ENCODE results near the gene ALMS1.
"Not testable (repeated sequence)": the region's sequence is repeated elsewhere in the genome, so short reads cannot be mapped to it uniquely, and the experiment has no call there.

ALMS1 gene

DNA sequence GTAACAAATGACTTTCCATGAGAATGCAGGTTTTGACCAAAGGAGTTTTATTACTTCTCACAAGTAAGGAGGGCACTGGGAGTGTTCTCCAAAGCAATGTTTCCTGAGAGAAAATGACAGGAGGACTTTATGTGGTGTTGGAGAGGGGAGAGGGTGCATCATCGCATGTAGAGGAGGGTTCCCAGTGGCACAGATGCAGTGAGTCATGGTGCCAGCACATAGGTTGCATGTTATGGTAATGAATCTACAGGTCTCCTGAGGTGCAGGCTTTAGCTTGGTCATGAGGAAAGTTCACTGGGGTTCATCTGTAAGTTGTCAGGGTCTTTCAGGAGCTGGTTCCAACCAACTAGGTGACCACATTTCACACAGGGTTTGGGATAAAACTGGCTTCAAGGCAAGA is 226.2 kb downstream of the ALMS1 start:
- Histone ChIP-seq H3K4me3 (no peak overlapping the region), H3K27ac (no peak overlapping the region)
- TF ChIP-seq, protein P1, sequence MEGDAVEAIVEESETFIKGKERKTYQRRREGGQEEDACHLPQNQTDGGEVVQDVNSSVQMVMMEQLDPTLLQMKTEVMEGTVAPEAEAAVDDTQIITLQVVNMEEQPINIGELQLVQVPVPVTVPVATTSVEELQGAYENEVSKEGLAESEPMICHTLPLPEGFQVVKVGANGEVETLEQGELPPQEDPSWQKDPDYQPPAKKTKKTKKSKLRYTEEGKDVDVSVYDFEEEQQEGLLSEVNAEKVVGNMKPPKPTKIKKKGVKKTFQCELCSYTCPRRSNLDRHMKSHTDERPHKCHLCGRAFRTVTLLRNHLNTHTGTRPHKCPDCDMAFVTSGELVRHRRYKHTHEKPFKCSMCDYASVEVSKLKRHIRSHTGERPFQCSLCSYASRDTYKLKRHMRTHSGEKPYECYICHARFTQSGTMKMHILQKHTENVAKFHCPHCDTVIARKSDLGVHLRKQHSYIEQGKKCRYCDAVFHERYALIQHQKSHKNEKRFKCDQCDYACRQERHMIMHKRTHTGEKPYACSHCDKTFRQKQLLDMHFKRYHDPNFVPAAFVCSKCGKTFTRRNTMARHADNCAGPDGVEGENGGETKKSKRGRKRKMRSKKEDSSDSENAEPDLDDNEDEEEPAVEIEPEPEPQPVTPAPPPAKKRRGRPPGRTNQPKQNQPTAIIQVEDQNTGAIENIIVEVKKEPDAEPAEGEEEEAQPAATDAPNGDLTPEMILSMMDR (IDR thresholded peaks at IDR 0.05), result no peak
- DNase-seq (ENCODE audit: low spot score), result no peak

DNA sequence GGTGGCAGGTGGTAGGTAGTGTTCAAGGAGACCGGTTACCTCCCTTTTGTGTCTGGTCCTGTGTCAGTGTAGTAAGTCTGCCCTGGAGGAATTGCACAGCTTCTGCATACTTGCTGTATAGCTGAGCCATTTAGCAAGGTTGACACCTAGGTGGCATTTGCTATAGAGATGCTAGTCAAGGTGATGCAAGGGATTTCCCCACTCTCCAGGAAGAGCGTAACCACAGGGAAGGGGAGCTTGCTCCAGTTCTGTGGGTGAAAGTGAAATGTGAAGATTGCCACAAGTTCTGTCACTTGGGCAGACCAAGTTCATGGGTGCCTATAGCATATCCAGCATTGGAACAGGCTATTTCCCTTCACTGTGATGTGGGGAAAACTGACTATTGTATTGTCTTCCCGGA is 228.5 kb downstream of the ALMS1 start:
- TF ChIP-seq, protein P1 (IDR thresholded peaks at IDR 0.05), result no peak
- DNase-seq (ENCODE audit: low spot score), result no peak
- no peak overlapping the region for H3K27ac ChIP-seq
- H3K4me3 ChIP-seq, result no peak overlapping the region

DNA sequence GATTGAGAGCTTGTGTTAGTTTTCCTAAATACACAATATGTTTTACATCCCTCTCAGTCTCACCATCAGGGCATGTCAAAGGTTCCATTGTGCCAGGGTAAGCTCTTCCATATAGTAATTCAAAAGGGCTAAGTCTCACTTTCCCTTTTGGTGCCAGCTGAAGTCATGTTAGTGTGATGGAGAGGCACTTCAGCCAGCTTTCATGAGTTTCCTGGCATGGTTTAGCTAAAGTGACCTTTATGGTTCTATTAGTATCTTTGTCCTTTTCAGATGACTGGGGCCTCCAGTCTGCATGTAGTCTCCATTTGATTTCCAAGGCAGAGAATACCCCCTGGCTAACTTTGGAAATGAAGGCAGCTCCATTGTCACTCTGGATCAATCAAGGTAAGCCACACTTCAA is 229.4 kb downstream of the ALMS1 start:
- no peak overlapping the region for H3K4me3 ChIP-seq
- no peak overlapping the region for H3K27ac ChIP-seq
- no peak for DNase-seq (ENCODE audit: low spot score)
- TF ChIP-seq, protein P1 (IDR thresholded peaks at IDR 0.05), result no peak

DNA sequence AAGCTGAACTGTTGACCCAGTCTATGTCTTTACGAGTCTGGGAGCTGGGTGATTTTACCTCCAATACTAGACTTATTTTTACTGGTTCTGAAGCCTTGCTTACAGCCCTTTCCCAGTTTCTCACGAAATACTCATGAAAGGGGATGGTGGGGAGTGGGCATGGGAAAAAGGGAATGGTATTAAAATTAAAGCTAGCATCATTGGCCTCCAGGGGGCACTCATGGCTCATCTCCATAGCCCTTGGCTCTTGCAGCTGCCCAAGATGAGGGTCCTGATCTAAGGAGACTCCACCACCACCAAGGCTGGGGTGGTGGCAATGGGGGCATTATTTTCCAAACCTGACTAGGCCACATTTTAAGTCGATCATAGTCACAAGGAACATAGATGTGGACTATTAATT is 234.3 kb downstream of the ALMS1 start:
- H3K4me3 ChIP-seq; DNase-seq (ENCODE audit: low spot score); H3K27ac ChIP-seq: not testable (repeated sequence)

DNA sequence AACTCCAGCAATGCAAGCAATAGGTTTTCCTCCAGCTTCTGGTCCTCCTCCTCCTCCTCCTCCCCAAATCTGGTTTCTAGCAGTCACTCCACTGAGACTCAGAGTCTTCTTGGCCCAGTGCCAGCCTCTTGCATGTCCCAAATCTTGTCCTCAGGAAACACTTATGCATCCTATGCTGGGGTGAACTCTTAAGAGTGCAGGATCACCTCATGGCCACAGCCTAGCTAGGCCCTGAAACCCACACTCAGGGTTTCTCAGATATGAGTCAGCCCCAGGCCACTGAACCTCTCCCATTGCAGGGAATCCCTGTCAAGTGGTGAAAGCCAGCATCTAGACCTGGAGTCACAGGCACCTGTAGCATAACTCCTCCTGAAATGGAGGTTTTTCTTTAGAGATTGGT is 238.4 kb downstream of the ALMS1 start:
- H3K27ac ChIP-seq; DNase-seq (ENCODE audit: low spot score): not testable (repeated sequence)

DNA sequence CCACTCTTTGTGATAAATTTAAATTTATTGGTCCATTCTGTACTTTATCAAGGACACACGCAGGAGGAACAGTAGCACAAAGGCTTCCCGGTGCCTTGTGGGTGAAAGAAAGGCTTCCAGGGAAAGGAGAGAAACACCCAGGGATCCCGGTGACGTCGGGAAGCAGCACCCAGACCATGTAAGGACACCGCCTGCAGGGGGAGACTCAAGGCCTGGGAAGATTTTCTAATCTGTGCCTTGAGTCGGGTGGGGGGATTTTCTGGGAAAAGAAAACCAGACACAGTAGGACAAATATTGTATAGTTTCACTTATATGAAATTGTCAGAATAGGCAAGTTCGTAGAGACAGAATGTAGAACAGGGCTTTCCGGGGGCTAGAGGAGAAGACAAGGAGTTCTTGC is 239.0 kb downstream of the ALMS1 start:
- not testable (repeated sequence) for H3K4me3 ChIP-seq; DNase-seq (ENCODE audit: low spot score); H3K27ac ChIP-seq

More for the DNA sequence above, 238.4 kb downstream of the ALMS1 start:
- not testable (repeated sequence) for H3K4me3 ChIP-seq

DNA sequence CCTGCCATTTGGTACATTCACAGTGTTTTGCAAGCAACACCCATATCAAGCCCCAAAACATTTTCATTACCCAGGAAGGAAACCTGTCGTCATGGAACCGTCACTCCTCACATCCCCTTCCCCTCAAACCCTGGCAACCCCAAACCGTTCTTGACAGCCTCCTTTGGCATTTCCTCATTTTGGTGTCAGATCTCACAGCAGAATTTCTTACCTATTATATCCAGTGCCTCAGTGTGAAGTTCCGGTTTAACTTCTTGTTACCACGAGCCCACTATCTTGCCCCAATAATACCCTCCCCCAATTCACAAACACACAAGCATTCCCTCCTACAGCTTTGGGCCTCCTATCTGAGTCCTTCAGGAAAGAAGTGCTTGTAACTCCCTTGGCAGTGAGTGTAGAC is 240.6 kb downstream of the ALMS1 start:
- H3K4me3 ChIP-seq; H3K27ac ChIP-seq; DNase-seq (ENCODE audit: low spot score): not testable (repeated sequence)

DNA sequence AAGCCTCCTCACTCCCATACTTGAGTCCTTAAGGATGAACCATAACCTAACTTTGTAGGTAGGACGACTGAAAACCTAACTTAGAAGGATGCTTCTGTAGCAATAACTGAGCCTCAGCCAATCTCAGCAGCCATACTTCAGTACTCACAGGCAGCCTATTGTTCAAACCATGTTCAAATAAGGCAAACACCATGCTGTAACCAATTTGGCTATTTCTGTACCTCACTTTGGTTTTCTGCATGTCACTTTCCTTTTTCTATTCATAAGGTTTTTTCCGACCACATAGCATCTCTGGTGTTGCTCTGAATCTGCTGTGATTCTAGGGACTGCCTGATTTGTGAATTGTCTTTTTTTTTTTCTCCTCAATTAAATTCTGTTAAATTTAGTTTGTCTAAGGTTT is 242.9 kb downstream of the ALMS1 start:
- H3K27ac ChIP-seq; DNase-seq (ENCODE audit: low spot score); H3K4me3 ChIP-seq: not testable (repeated sequence)

DNA sequence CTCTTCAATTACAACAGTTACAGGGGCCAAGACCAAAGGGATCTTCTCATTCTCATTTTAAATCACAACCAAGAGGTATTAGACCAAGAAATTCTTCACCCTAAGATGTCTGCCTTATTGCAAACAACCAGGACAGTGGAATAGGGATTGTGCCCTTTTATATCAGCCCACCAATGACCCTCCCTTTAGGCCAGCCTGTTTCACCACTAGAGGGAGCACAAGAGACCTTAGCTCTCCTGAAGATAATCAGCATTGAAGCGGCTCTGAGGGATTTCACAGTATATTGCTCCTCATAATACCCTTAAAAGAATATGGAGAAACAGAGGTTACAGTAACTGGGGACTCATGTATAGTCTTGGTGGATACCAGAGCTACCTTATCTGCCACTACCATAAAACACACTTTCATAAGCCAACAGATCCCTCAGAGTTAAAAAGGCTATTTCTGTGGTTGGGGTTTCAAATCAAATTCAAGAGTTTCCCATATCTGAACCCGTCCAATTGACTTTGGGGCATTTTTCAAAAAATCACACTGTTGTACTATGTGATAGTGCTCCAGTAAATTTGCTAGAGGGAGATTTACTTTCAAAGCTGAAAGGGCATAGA is 245.1 kb downstream of the ALMS1 start:
- H3K4me3 ChIP-seq, result not testable (repeated sequence)

DNA sequence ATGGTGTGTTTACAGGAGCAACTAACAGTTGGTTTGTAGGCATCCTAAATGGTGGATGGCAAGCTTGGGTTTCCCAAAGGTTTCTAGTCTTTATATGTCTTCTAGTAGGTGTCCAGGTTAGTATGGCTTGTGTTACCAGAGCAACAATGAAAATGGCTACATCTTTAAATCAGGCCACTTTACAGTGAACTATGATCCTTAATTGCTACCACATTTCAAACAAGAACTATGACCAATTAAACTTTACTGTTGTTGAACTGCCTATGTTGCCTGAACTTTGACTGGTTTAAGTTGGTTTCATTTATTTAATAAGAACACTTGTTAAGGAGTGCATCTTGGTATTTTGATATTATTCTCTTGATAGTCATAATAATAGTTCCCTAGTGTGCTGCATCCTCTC is 251.3 kb downstream of the ALMS1 start:
- H3K27ac ChIP-seq; H3K4me3 ChIP-seq; DNase-seq (ENCODE audit: low spot score): not testable (repeated sequence)

More for the DNA sequence above, 245.1 kb downstream of the ALMS1 start:
- not testable (repeated sequence) for H3K27ac ChIP-seq; DNase-seq (ENCODE audit: low spot score)

DNA sequence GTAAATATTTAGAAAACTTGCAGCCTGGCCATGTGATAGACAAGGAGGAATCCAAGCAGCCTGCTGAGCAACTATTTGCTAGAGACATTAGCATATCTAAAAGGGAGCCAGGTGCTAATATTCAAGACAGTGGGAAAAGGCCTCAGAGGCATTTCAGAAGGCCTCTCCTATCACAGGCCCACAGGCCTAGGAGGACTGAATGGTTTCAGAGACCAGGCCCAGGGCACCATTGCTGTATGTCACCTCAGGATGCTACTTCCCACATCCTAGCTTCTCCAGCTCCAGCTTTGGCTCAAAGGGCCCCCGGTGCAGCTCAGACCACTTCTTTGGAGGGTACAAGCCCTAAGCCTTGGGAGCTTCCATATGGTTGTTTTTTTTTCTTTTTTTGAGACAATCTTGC is 252.8 kb downstream of the ALMS1 start:
- TF ChIP-seq, protein P1 (IDR thresholded peaks at IDR 0.05), result no peak
- H3K4me3 ChIP-seq, result no peak overlapping the region
- no peak for DNase-seq (ENCODE audit: low spot score)
- no peak overlapping the region for H3K27ac ChIP-seq
